GM12878 (cell line): ENCODE measurements around the gene ANKAR. TPM values are rescaled to one million over a fixed set of nuclear protein-coding genes. Genes with fewer than 3 reads are reported as not detected.

Experiments
- BMI1 ChIP-seq: fragments of 450-650 bp; IDR thresholded peaks from 2 replicates; pipeline ENCODE4 v1.6.1; 2016; ENCODE audit warnings: mild to moderate bottlenecking, moderate library complexity, borderline replicate concordance
- CHD4 ChIP-seq: fragments of 200-600 bp; sonication (generic); IDR thresholded peaks from 2 replicates; pipeline ENCODE4 v1.6.1; 2016; ENCODE audit warnings: mild to moderate bottlenecking
- E2F8 ChIP-seq: fragments of 450-650 bp; IDR thresholded peaks from 2 replicates; pipeline ENCODE4 v1.6.1; 2018; ENCODE audit warnings: mild to moderate bottlenecking, low read depth, moderate library complexity; ENCODE audit not compliant: partially characterized antibody
- EP300 ChIP-seq, 2 experiments: fragments of 150-350 bp in 1 of 2; IDR thresholded peaks; 2 replicates each; pipeline ENCODE4 v1.6.1; 2011 to 2012; ENCODE audit warnings: low read depth in 2 of 2, low read length in 2 of 2, borderline replicate concordance in 1 of 2, improper control_type of control experiment in 1 of 2, inconsistent platforms in 1 of 2; ENCODE audit not compliant: control insufficient read depth in 1 of 2
- FOS ChIP-seq: IDR thresholded peaks from 3 replicates; pipeline ENCODE4 v1.6.1; 2011; ENCODE audit warnings: borderline replicate concordance; ENCODE audit not compliant: insufficient read length; ENCODE audit errors: extremely low read depth
- IRF3 ChIP-seq: fragments of 450-650 bp; IDR thresholded peaks from 2 replicates; pipeline ENCODE4 v1.6.1; 2014; ENCODE audit warnings: mild to moderate bottlenecking
- IRF4 ChIP-seq: IDR thresholded peaks from 2 replicates; pipeline ENCODE4 v1.6.1; 2011; ENCODE audit warnings: low read depth, low read length
- KDM1A ChIP-seq: fragments of 200-600 bp; sonication (generic); IDR thresholded peaks from 2 replicates; pipeline ENCODE4 v1.6.1; 2016; ENCODE audit warnings: borderline replicate concordance
- MEF2A ChIP-seq: IDR thresholded peaks from 2 replicates; pipeline ENCODE4 v1.6.1; 2011; ENCODE audit warnings: low read depth, mild to moderate bottlenecking, low read length, moderate library complexity; ENCODE audit not compliant: insufficient read depth
- POLR2AphosphoS2 ChIP-seq: IDR thresholded peaks from 2 replicates; pipeline ENCODE4 v1.6.1; 2011; ENCODE audit warnings: low read depth, mild to moderate bottlenecking, low read length, improper control_type of control experiment, moderate library complexity
- POLR2AphosphoS5 ChIP-seq: IDR thresholded peaks from 2 replicates; pipeline ENCODE4 v1.6.1; 2011; ENCODE audit warnings: mild to moderate bottlenecking, low read length, inconsistent platforms
- POU2F2 ChIP-seq: IDR thresholded peaks from 3 replicates; pipeline ENCODE4 v1.6.1; 2011; ENCODE audit warnings: low read depth, mild to moderate bottlenecking, low read length, borderline replicate concordance
- PRDM15 ChIP-seq: fragments of 450-650 bp; formaldehyde crosslinking; IDR thresholded peaks from 2 replicates; pipeline ENCODE4 v1.4.0; 2020; ENCODE audit warnings: mild to moderate bottlenecking, moderate library complexity
- SMAD1 ChIP-seq: fragments of 450-650 bp; IDR thresholded peaks from 2 replicates; pipeline ENCODE4 v1.6.1; 2018; ENCODE audit warnings: mild to moderate bottlenecking, low read depth; ENCODE audit not compliant: partially characterized antibody
- STAT1 ChIP-seq: fragments of 450-650 bp; conservative IDR thresholded peaks from 2 replicates; pipeline ENCODE4 v1.6.1; 2014; ENCODE audit warnings: antibody characterized with exemption, mild to moderate bottlenecking
- STAT3 ChIP-seq: IDR thresholded peaks from 2 replicates; pipeline ENCODE4 v1.6.1; 2011; ENCODE audit warnings: low read depth, low read length, improper control_type of control experiment
- TARDBP ChIP-seq: IDR thresholded peaks from 2 replicates; pipeline ENCODE4 v1.6.1; 2016; ENCODE audit warnings: borderline replicate concordance
- USF1 ChIP-seq: IDR thresholded peaks from 2 replicates; pipeline ENCODE4 v1.6.1; 2011; ENCODE audit warnings: borderline replicate concordance, low read depth, mild to moderate bottlenecking, moderate library complexity, mixed read lengths, low read length; ENCODE audit not compliant: insufficient read depth; ENCODE audit errors: extremely low read length
- YBX1 ChIP-seq: fragments of 450-650 bp; IDR thresholded peaks from 2 replicates; pipeline ENCODE4 v1.6.1; 2016; ENCODE audit warnings: antibody characterized with exemption
- polyA plus RNA-seq, 11 experiments: library from polyadenylated mRNA; depleted of rRNA in 4 of 11; unstranded in 6 of 11; stranded (reverse) in 5 of 11; fragments of >200 nt; fragmentation: Nextera tagmentation in 4 of 11; fragmentation: Illumina TruSeq in 1 of 11; extraction: Ambion mirVana in 4 of 11; extraction: Trizol in 1 of 11; gene quantifications; 1 replicate in 1 of 11; 2 replicates in 10 of 11; pipeline versions ENCODE4 v1.2.1 to v1.2.3, GENCODE V29; 2011 to 2016; ENCODE audit warnings: inconsistent platforms in 2 of 11, missing spikeins in 2 of 11, low read depth in 1 of 11
- total RNA-seq, 4 experiments: library from RNA; depleted of rRNA in 3 of 4; stranded (reverse); fragments of >200 nt in 3 of 4; fragmentation: Illumina TruSeq in 1 of 4; extraction: Trizol in 1 of 4; gene quantifications; 2 replicates each; pipeline versions ENCODE4 v1.2.1 to v1.2.3, GENCODE V29; 2013 to 2021

Gene ANKAR
- total and polyA plus RNA-seq, 10 of the 15 experiments (the other 5 are each of a cell fraction or from before 2014, with no cell fraction given), result 1.3 to 4.2 (median 2.7) TPM

GRCh38 chr2:189661148-189661956, 13.1 kb upstream of the ANKAR start, which contains the start of gene ASNSD1 (continued):
- TF ChIP-seq PRDM15 (CRISPR knock-in tag), result no peak
- TF ChIP-seq KDM1A, result no peak
- TF ChIP-seq TARDBP, result no peak; the same call in 1 of the 2 replicates
- no peak for TF ChIP-seq EP300 (IDR thresholded peaks at IDR 0.05; ENCODE audit: borderline replicate concordance in 1 of 2, control insufficient read depth in 1 of 2, low read depth in 2 of 2, low read length in 2 of 2)
- peak; percentile 77; the same call in 2 of the 3 replicates for TF ChIP-seq POU2F2
- TF ChIP-seq IRF3, result no peak; the same call in 1 of the 2 replicates
- TF ChIP-seq STAT3, result no peak
- TF ChIP-seq YBX1, result no peak
- TF ChIP-seq SMAD1, result no peak
- peak; percentile 98 for TF ChIP-seq POLR2AphosphoS5
- peak; percentile 88; the same call in 1 of the 2 replicates for TF ChIP-seq POLR2AphosphoS2
- 0 out of 2 replicates have a peak, but pooled peaks have one; percentile 27 for TF ChIP-seq IRF4
- TF ChIP-seq MEF2A, result 0 out of 2 replicates have a peak, but pooled peaks have one; percentile 13
- TF ChIP-seq BMI1, result no peak
- no peak for TF ChIP-seq USF1
- TF ChIP-seq STAT1, result no peak
- TF ChIP-seq E2F8, result peak; percentile 41
- no peak for TF ChIP-seq FOS
- no peak for TF ChIP-seq CHD4
